Neural progenitor cell (in vitro differentiated cells): ENCODE results near the gene SEPTIN12. TPM values are rescaled to one million over a fixed set of nuclear protein-coding genes. Genes with fewer than 3 reads are reported as not detected.
A peak's percentile ranks its signal among the peaks of the same experiment; 100 is the strongest.

Experiments used
- DNase-seq: peaks from one replicate; pipeline ENCODE4 v3.0.0-alpha.2; 2016; ENCODE audit warnings: low spot score
- H2AFZ ChIP-seq: fragments of 200-600 bp; sonication (generic); replicated peaks from 2 replicates; pipeline ENCODE4 v1.6.1; 2016; ENCODE audit warnings: antibody characterized with exemption
- H3F3A ChIP-seq: fragments of 200-600 bp; sonication (generic); 2 replicates; pipeline ENCODE4 v1.6.1; 2016; ENCODE audit warnings: antibody characterized with exemption, low read depth
- H3K27ac ChIP-seq: fragments of 200-600 bp; sonication (generic); 2 replicates; pipeline ENCODE4 v1.5.1; 2016; ENCODE audit warnings: mild to moderate bottlenecking
- H3K27me3 ChIP-seq: fragments of 200-600 bp; sonication (generic); 2 replicates; pipeline ENCODE4 v1.6.1; 2016; ENCODE audit warnings: mild to moderate bottlenecking, moderate library complexity
- H3K36me3 ChIP-seq: fragments of 200-600 bp; sonication (generic); 2 replicates; pipeline ENCODE4 v1.5.1; 2016
- H3K4me1 ChIP-seq: fragments of 200-600 bp; sonication (generic); 2 replicates; pipeline ENCODE4 v1.6.1; 2016; ENCODE audit warnings: mixed run types
- H3K4me2 ChIP-seq: fragments of 200-600 bp; sonication (generic); 2 replicates; pipeline ENCODE4 v1.6.1; 2016
- H3K4me3 ChIP-seq: fragments of 200-600 bp; sonication (generic); 2 replicates; pipeline ENCODE4 v1.5.1; 2016
- H3K79me2 ChIP-seq: fragments of 200-600 bp; sonication (generic); 2 replicates; pipeline ENCODE4 v1.6.1; 2016; ENCODE audit warnings: low read depth
- H3K9ac ChIP-seq: fragments of 200-600 bp; sonication (generic); 2 replicates; pipeline ENCODE4 v1.6.1; 2016
- H3K9me3 ChIP-seq: fragments of 200-600 bp; sonication (generic); 2 replicates; pipeline ENCODE4 v1.5.1; 2016; ENCODE audit warnings: low read depth
- H4K20me1 ChIP-seq: fragments of 200-600 bp; sonication (generic); 2 replicates; pipeline ENCODE4 v1.6.1; 2016; ENCODE audit warnings: low read depth
- H3K27ac Mint-ChIP-seq: 3 replicates; pipeline ENCODE4 v1.8.0; 2021; ENCODE audit warnings: mixed read lengths
- H3K27me3 Mint-ChIP-seq: 2 replicates; pipeline ENCODE4 v1.8.0; 2022; ENCODE audit warnings: low read depth, mild to moderate bottlenecking, inconsistent platforms, moderate library complexity, mixed read lengths; ENCODE audit not compliant: insufficient read depth
- H3K36me3 Mint-ChIP-seq: 3 replicates; pipeline ENCODE4 v1.8.0; 2021; ENCODE audit warnings: mixed read lengths
- H3K4me1 Mint-ChIP-seq: 3 replicates; pipeline ENCODE4 v1.8.0; 2021; ENCODE audit warnings: mixed read lengths
- H3K4me3 Mint-ChIP-seq: 3 replicates; pipeline ENCODE4 v1.8.0; 2021; ENCODE audit warnings: mild to moderate bottlenecking, moderate library complexity, mixed read lengths
- H3K9me3 Mint-ChIP-seq: 3 replicates; pipeline ENCODE4 v1.8.0; 2020; ENCODE audit warnings: mixed read lengths
- EZH2 ChIP-seq: fragments of 200-600 bp; sonication (generic); IDR thresholded peaks from 2 replicates; pipeline ENCODE4 v1.6.1; 2017; ENCODE audit warnings: antibody characterized with exemption, mild to moderate bottlenecking, moderate library complexity
- EZH2phosphoT487 ChIP-seq: fragments of 200-600 bp; sonication (generic); IDR thresholded peaks from 2 replicates; pipeline ENCODE4 v1.6.1; 2017; ENCODE audit warnings: antibody characterized with exemption
- total RNA-seq: library from RNA; depleted of rRNA; stranded (reverse); fragments of >200 nt; gene quantifications from 2 replicates; pipeline ENCODE4 v1.2.3, GENCODE V29; 2015; ENCODE audit warnings: low replicate concordance
- TF ChIP-seq, protein P1 (sequence below): fragments of 200-600 bp; sonication (generic); IDR thresholded peaks from 2 replicates; pipeline ENCODE4 v1.5.1; 2017; ENCODE audit warnings: antibody characterized with exemption, mild to moderate bottlenecking

SEPTIN12 gene
- total RNA-seq, 1 donor from 2014 or later, result not detected

DNA sequence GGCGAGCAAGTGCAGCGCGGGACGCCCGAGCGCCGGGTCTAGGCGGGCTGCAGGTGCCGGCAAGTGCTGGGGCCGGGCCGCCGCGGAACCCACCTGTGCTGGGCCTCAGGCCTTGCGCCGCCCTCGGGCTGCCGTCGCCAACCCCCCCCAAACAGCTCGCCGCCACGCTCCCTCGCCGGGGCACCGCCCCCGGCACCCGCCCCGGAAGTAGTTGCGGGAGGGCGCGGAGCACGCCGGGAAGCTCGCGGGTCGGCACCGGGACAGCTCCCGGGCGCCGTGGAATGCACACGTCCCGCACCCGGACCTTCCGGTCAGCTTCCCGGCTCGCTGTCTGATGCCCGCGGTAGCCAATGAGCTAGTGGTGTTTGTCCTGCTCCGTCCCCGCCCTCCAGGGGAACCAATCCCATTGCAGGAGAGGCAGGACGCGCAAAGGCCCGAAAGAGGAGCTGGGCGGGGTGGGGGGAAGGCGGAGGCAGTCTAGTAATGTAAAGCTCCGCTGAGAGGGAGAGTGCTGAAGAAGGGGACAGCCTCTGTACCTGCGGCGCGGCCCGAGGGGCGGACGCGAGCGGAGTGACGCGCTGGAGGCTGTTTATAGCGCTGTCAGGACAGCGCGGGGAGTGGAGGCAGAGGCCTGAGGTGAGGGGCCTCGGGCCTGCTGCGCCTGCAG, 53.9 kb downstream of the SEPTIN12 start, which contains the start of the genes ANKS3 and DNAAF8:
TSS of gene ANKS3 (minus strand) at position 209 of the 667 bp plus-strand sequence. CDS start 4,122 bp downstream, outside the sequence.
TSS of gene DNAAF8 (plus strand) at position 475 of the 667 bp plus-strand sequence. CDS start 1,978 bp downstream, outside the sequence.
- no peaks in the 10 kb centered on the region for H3K9me3 Mint-ChIP-seq
- peak within 1 kb of the TSS; percentile 95 for H3K4me3 Mint-ChIP-seq
- Histone ChIP-seq H2AFZ (peak within 1 kb of the TSS; percentile 98), H3K4me2 (peak within 1 kb of the TSS; percentile 91), H3K27ac (peak within 1 kb of the TSS; percentile 55), H3K79me2 (peaks cover 37% of the 10 kb centered on the region), H3K27me3 (no peaks in the 10 kb centered on the region), H3K9ac (peak within 1 kb of the TSS; percentile 55), H3K4me3 (peak within 1 kb of the TSS; percentile 75), H3K4me1 (peaks cover 12% of the 10 kb centered on the region), H3F3A (peaks cover 27% of the 10 kb centered on the region), H3K9me3 (no peaks in the 10 kb centered on the region), H3K36me3 (no peaks in the 10 kb centered on the region), H4K20me1 (no peaks in the 10 kb centered on the region)
- TF ChIP-seq EZH2 (peak; percentile 45), EZH2phosphoT487 (no peak)
- TF ChIP-seq, protein P1, sequence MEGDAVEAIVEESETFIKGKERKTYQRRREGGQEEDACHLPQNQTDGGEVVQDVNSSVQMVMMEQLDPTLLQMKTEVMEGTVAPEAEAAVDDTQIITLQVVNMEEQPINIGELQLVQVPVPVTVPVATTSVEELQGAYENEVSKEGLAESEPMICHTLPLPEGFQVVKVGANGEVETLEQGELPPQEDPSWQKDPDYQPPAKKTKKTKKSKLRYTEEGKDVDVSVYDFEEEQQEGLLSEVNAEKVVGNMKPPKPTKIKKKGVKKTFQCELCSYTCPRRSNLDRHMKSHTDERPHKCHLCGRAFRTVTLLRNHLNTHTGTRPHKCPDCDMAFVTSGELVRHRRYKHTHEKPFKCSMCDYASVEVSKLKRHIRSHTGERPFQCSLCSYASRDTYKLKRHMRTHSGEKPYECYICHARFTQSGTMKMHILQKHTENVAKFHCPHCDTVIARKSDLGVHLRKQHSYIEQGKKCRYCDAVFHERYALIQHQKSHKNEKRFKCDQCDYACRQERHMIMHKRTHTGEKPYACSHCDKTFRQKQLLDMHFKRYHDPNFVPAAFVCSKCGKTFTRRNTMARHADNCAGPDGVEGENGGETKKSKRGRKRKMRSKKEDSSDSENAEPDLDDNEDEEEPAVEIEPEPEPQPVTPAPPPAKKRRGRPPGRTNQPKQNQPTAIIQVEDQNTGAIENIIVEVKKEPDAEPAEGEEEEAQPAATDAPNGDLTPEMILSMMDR, result no peak
- H3K4me1 Mint-ChIP-seq, result peaks cover 14% of the 10 kb centered on the region
- H3K27me3 Mint-ChIP-seq, result peaks cover 3% of the 10 kb centered on the region
- H3K36me3 Mint-ChIP-seq, result peaks cover 4% of the 10 kb centered on the region
- DNase-seq, result peak; percentile 98
- peak within 1 kb of the TSS; percentile 63 for H3K27ac Mint-ChIP-seq

DNA sequence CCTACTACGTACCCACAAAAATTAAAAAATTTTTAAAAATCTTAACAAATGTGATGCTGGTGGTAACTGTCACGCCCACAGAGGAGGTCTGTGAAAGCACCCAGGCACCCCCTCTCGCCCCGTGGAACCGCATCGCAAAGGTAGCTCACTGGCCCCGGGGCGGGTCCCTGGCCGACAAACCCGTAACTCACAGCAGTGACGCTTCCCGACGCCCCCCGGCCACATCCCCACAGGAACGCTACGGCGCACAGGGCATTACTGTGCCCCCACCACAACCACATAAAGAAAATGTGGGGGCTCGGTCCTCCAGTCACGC, 54.4 kb downstream of the SEPTIN12 start:
- peak overlapping the region; percentile 75 for H3K4me3 ChIP-seq
- H3K79me2 ChIP-seq, result peaks cover 37% of the 10 kb centered on the region
- H3F3A ChIP-seq, result peaks cover 27% of the 10 kb centered on the region
- H2AFZ ChIP-seq, result peak overlapping the region; percentile 67
- H3K36me3 ChIP-seq, result no peaks in the 10 kb centered on the region
- H3K9me3 ChIP-seq, result no peaks in the 10 kb centered on the region
- Mint-ChIP-seq H3K27me3 (peaks cover 3% of the 10 kb centered on the region), H3K4me1 (peaks cover 14% of the 10 kb centered on the region), H3K9me3 (no peaks in the 10 kb centered on the region), H3K4me3 (peak overlapping the region; percentile 95), H3K36me3 (peaks cover 4% of the 10 kb centered on the region), H3K27ac (no peak overlapping the region)
- peaks cover 12% of the 10 kb centered on the region for H3K4me1 ChIP-seq
- H3K4me2 ChIP-seq, result peak overlapping the region; percentile 91
- H4K20me1 ChIP-seq, result no peaks in the 10 kb centered on the region
- peak overlapping the region; percentile 47 for H3K27ac ChIP-seq
- H3K9ac ChIP-seq, result peak overlapping the region; percentile 55
- H3K27me3 ChIP-seq, result no peaks in the 10 kb centered on the region
- no peak for TF ChIP-seq EZH2phosphoT487
- TF ChIP-seq, protein P1, result no peak
- no peak for TF ChIP-seq EZH2
- DNase-seq, result no peak

DNA sequence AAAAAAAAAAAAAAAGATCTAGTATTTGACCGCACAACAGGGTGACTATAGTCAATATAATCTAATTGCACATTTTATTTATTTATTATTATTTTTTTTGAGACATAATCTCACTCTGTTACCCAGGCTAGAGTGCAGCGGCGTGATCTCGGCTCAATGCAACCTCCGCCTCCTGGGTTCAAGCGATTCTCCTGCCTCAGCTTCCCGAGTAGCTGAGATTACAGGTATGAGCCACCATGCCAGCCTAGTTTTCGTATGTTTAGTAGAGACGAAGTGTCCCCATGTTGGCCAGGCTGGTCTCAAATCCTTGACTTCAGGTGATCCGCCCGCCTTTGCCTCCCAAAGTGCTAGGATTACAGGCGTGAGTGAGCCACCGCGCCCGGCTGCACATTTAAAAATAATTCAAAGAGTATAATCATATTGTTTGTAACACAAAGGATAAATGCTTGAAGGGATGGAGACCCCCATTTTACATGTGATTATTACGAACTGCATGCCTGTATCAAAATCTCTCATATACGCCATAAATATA, 54.9 kb downstream of the SEPTIN12 start:
- H3K9ac ChIP-seq, result peak overlapping the region; percentile 55
- peaks cover 37% of the 10 kb centered on the region for H3K79me2 ChIP-seq
- Mint-ChIP-seq H3K4me1 (peaks cover 14% of the 10 kb centered on the region), H3K36me3 (peaks cover 4% of the 10 kb centered on the region), H3K27me3 (peaks cover 3% of the 10 kb centered on the region), H3K4me3 (peak overlapping the region; percentile 95), H3K9me3 (no peaks in the 10 kb centered on the region), H3K27ac (no peak overlapping the region)
- DNase-seq, result no peak
- peak overlapping the region; percentile 75 for H3K4me3 ChIP-seq
- no peaks in the 10 kb centered on the region for H3K9me3 ChIP-seq
- H3K27me3 ChIP-seq, result no peaks in the 10 kb centered on the region
- no peaks in the 10 kb centered on the region for H3K36me3 ChIP-seq
- TF ChIP-seq, protein P1, result no peak
- TF ChIP-seq EZH2, result no peak
- TF ChIP-seq EZH2phosphoT487, result no peak
- H3K27ac ChIP-seq, result no peak overlapping the region
- H2AFZ ChIP-seq, result no peak overlapping the region
- no peaks in the 10 kb centered on the region for H4K20me1 ChIP-seq
- peaks cover 12% of the 10 kb centered on the region for H3K4me1 ChIP-seq
- H3F3A ChIP-seq, result peaks cover 27% of the 10 kb centered on the region
- H3K4me2 ChIP-seq, result peak overlapping the region; percentile 91
